ENCODE data around the gene LAMA3.

LAMA3 gene

GRCh38 chr18:23689031-23689615 is at the start of gene LAMA3:
Gene LAMA3, plus strand, starts transcription at chr18:23689453. Its CDS starts 231 bp downstream, at chr18:23689684.
- DNase-seq = peak; percentile 51

GRCh38 chr18:23640052-23640451 is 49.2 kb upstream of the LAMA3 start:
- no peak for DNase-seq

GRCh38 chr18:23641143-23641720 is 48.0 kb upstream of the LAMA3 start:
- no peak for DNase-seq

GRCh38 chr18:23641937-23642666 is 47.2 kb upstream of the LAMA3 start:
- no peak for DNase-seq

- no peak for DNase-seq
These were observed 45.3 kb upstream of the LAMA3 start for GRCh38 chr18:23643815-23644490.

GRCh38 chr18:23645568-23646175 is 43.6 kb upstream of the LAMA3 start:
- no peak for DNase-seq

- no peak for DNase-seq
These were observed 43.0 kb upstream of the LAMA3 start for GRCh38 chr18:23646282-23646681.

- DNase-seq = no peak
These were observed 40.8 kb upstream of the LAMA3 start for GRCh38 chr18:23648456-23648855.

GRCh38 chr18:23648940-23649607 is 40.2 kb upstream of the LAMA3 start:
- no peak for DNase-seq

- DNase-seq = no peak
These were observed 38.0 kb upstream of the LAMA3 start for GRCh38 chr18:23650968-23651927.

- no peak for DNase-seq
These were observed 37.0 kb upstream of the LAMA3 start for GRCh38 chr18:23652232-23652631.

- no peak for DNase-seq
These were observed 31.0 kb upstream of the LAMA3 start for GRCh38 chr18:23658285-23658684.

GRCh38 chr18:23661735-23662308 is 27.4 kb upstream of the LAMA3 start:
- DNase-seq = no peak

- no peak for DNase-seq
These were observed 26.7 kb upstream of the LAMA3 start, which contains the start of gene ANKRD29 for GRCh38 chr18:23662309-23663263. Gene ANKRD29, minus strand, starts transcription at chr18:23662911. Its CDS starts 181 bp downstream, at chr18:23662730.

- DNase-seq = no peak
These were observed 24.6 kb upstream of the LAMA3 start for GRCh38 chr18:23664674-23665073.

GRCh38 chr18:23667114-23667513 is 22.1 kb upstream of the LAMA3 start:
- DNase-seq = no peak

- no peak for DNase-seq
These were observed 20.5 kb upstream of the LAMA3 start for GRCh38 chr18:23668731-23669130.

GRCh38 chr18:23669202-23669766 is 20.0 kb upstream of the LAMA3 start:
- no peak for DNase-seq

GRCh38 chr18:23669804-23670405 is 19.3 kb upstream of the LAMA3 start:
- no peak for DNase-seq

Measured in NCI-H526 treated with DMSO at 0.1 percent for 48 hours (cell line).